ENCODE data around the gene HECTD3.
"Not testable (repeated sequence)": the region's sequence is repeated elsewhere in the genome, so short reads cannot be mapped to it uniquely, and the experiment has no call there.

Gene HECTD3

GRCh38 chr1:45013551-45014209, 2.6 kb upstream of the HECTD3 start:
- DNase-seq = no peak

GRCh38 chr1:45012639-45013278, 1.6 kb upstream of the HECTD3 start:
- peak; percentile 22 for DNase-seq

GRCh38 chr1:45011837-45012638, 914 bp upstream of the HECTD3 start, which contains the start of gene UROD:
UROD (plus strand) TSS chr1:45012254; CDS start chr1:45012266, 12 bp downstream.
- DNase-seq = peak; percentile 95

- no peak for DNase-seq
These were observed 919 bp downstream of the HECTD3 start for GRCh38 chr1:45009956-45010854.

- DNase-seq = no peak
These were observed 1.7 kb downstream of the HECTD3 start for GRCh38 chr1:45009296-45009865.

- DNase-seq = no peak
These were observed 2.6 kb downstream of the HECTD3 start for GRCh38 chr1:45008516-45008915.

GRCh38 chr1:45008076-45008475, 3.0 kb downstream of the HECTD3 start:
- DNase-seq = no peak

GRCh38 chr1:45007311-45007710, 3.8 kb downstream of the HECTD3 start:
- DNase-seq = no peak

GRCh38 chr1:45005761-45006160, 5.4 kb downstream of the HECTD3 start:
- DNase-seq = no peak

- no peak for DNase-seq
These were observed 6.7 kb downstream of the HECTD3 start for GRCh38 chr1:45004281-45004920.

GRCh38 chr1:45003741-45004140, 7.4 kb downstream of the HECTD3 start:
- DNase-seq = no peak

GRCh38 chr1:45002650-45003645, 8.2 kb downstream of the HECTD3 start:
- no peak for DNase-seq

GRCh38 chr1:45001576-45001975, 9.5 kb downstream of the HECTD3 start:
- not testable (repeated sequence) for DNase-seq

- DNase-seq = no peak
These were observed 10.1 kb downstream of the HECTD3 start for GRCh38 chr1:45001011-45001481.

- no peak for DNase-seq
These were observed 11.9 kb downstream of the HECTD3 start for GRCh38 chr1:44999232-44999631.

- DNase-seq = no peak
These were observed 15.5 kb downstream of the HECTD3 start for GRCh38 chr1:44995467-44996238.

- no peak for DNase-seq
These were observed 16.7 kb downstream of the HECTD3 start for GRCh38 chr1:44994309-44994898.

- DNase-seq = no peak
These were observed 22.5 kb downstream of the HECTD3 start for GRCh38 chr1:44988531-44989156.
